ENCODE measurements around the gene RABGEF1.
"Not testable (repeated sequence)": the region's sequence is repeated elsewhere in the genome, so short reads cannot be mapped to it uniquely, and the experiment has no call there.

DNA sequence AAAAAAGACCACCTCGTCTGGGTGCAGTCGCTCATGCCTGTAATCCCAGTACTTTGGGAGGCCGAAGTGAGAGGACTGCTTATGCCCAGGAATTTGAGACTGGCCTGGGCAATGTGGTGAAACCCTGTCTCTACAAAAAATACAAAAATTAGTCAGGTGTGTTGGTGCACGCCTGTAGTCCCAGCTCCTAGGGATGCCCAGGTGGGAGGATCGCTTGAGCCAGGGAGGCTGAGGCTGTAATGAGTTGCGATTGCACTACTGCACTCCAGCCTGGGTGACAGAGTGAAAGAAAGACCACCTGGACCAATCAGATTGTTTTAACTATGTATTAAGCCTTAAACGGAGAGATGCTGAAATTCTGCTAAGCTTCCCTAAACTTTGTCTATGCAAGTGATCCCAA is 103.0 kb downstream of the RABGEF1 start:
- TF ChIP-seq, protein P1, sequence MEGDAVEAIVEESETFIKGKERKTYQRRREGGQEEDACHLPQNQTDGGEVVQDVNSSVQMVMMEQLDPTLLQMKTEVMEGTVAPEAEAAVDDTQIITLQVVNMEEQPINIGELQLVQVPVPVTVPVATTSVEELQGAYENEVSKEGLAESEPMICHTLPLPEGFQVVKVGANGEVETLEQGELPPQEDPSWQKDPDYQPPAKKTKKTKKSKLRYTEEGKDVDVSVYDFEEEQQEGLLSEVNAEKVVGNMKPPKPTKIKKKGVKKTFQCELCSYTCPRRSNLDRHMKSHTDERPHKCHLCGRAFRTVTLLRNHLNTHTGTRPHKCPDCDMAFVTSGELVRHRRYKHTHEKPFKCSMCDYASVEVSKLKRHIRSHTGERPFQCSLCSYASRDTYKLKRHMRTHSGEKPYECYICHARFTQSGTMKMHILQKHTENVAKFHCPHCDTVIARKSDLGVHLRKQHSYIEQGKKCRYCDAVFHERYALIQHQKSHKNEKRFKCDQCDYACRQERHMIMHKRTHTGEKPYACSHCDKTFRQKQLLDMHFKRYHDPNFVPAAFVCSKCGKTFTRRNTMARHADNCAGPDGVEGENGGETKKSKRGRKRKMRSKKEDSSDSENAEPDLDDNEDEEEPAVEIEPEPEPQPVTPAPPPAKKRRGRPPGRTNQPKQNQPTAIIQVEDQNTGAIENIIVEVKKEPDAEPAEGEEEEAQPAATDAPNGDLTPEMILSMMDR (conservative IDR thresholded peaks at IDR 0.05; ENCODE audit: low read depth in 2 of 2), result not testable (repeated sequence)
- TF ChIP-seq EZH2 (IDR thresholded peaks at IDR 0.05; ENCODE audit: low read depth, unreplicated experiment); ZNF114 (CRISPR knock-in tag; IDR thresholded peaks at IDR 0.05); NANOG (IDR thresholded peaks at IDR 0.05; ENCODE audit: borderline replicate concordance); POLR2AphosphoS5 (IDR thresholded peaks at IDR 0.05; ENCODE audit: low read depth): not testable (repeated sequence)
